ENCODE measurements around the gene RACK1. TPM values are rescaled to one million over a fixed set of nuclear protein-coding genes. Genes with fewer than 3 reads are reported as not detected.

The RACK1 gene
- total RNA-seq, 4 donors from 2014 or later = 1,300 to 1,812 (median 1,580) TPM

- Histone ChIP-seq H3K4me3 (no peak overlapping the region), H3K27ac (no peak overlapping the region), H3K4me1 (peaks cover 0 to 54% (median 7%) of the 10 kb centered on the region in 3 donors), H3K36me3 (no peaks in the 10 kb centered on the region), H3K27me3 (no peaks in the 10 kb centered on the region), H3K9me3 (no peaks in the 10 kb centered on the region)
- ATAC-seq = no peak
- WGBS, 2 donors (ENCODE audit: low coverage in 1 of 2) = 73 to 84% methylated on average over 3 to 5 of the region's 10 CpGs
- no peak for TF ChIP-seq CTCF (IDR thresholded peaks at IDR 0.05)
- TF ChIP-seq POLR2A (IDR thresholded peaks at IDR 0.05) = no peak
- no peak for TF ChIP-seq POLR2AphosphoS5 (IDR thresholded peaks at IDR 0.05)
- no peak for TF ChIP-seq EP300 (IDR thresholded peaks at IDR 0.05)
Observed at GRCh38 chr5:181220178-181220515, 23.6 kb downstream of the RACK1 start.

GRCh38 chr5:181219262-181220177 lies 24.2 kb downstream of the RACK1 start:
- 55 to 62% methylated on average over 23 to 34 of the region's 49 CpGs for WGBS, 2 donors (ENCODE audit: low coverage in 1 of 2)
- no peaks in the 10 kb centered on the region for H3K36me3 ChIP-seq

GRCh38 chr5:181218795-181219124 lies 24.9 kb downstream of the RACK1 start:
- no peak for TF ChIP-seq EP300 (IDR thresholded peaks at IDR 0.05)
- no peak for TF ChIP-seq POLR2AphosphoS5 (IDR thresholded peaks at IDR 0.05)
- no peak for TF ChIP-seq POLR2A (IDR thresholded peaks at IDR 0.05)
- no peak for TF ChIP-seq CTCF (IDR thresholded peaks at IDR 0.05)
- ATAC-seq = no peak
- no peaks in the 10 kb centered on the region for H3K27me3 ChIP-seq
- H3K27ac ChIP-seq = peak overlapping the region in 3 of 4 donors; percentile 76 to 80 (median 80)
- WGBS, 2 donors (ENCODE audit: low coverage in 1 of 2) = 24 to 36% methylated on average over 10 of the region's 10 CpGs
- H3K36me3 ChIP-seq = no peaks in the 10 kb centered on the region
- H3K4me3 ChIP-seq = peak overlapping the region; percentile 13 to 54
- H3K9me3 ChIP-seq = no peaks in the 10 kb centered on the region
- peaks cover 0 to 40% (median 3%) of the 10 kb centered on the region in 3 donors for H3K4me1 ChIP-seq

More at GRCh38 chr5:181219262-181220177, 24.2 kb downstream of the RACK1 start:
- Histone ChIP-seq H3K9me3 (no peaks in the 10 kb centered on the region), H3K27me3 (no peaks in the 10 kb centered on the region), H3K27ac (no peak overlapping the region), H3K4me3 (no peak overlapping the region), H3K4me1 (peaks cover 0 to 47% (median 5%) of the 10 kb centered on the region in 3 donors)
- no peak for ATAC-seq
- TF ChIP-seq POLR2AphosphoS5 (IDR thresholded peaks at IDR 0.05) (no peak), EP300 (IDR thresholded peaks at IDR 0.05) (no peak), CTCF (IDR thresholded peaks at IDR 0.05) (no peak), POLR2A (IDR thresholded peaks at IDR 0.05) (no peak)

- 0 to 10% methylated on average over 5 to 10 of the region's 13 CpGs for WGBS, 2 donors (ENCODE audit: low coverage in 1 of 2)
- TF ChIP-seq POLR2AphosphoS5 (IDR thresholded peaks at IDR 0.05) (no peak), CTCF (IDR thresholded peaks at IDR 0.05) (no peak), POLR2A (IDR thresholded peaks at IDR 0.05) (no peak), EP300 (IDR thresholded peaks at IDR 0.05) (no peak)
- Histone ChIP-seq H3K27me3 (no peaks in the 10 kb centered on the region), H3K27ac (peak overlapping the region in 3 of 4 donors; percentile 76 to 80 (median 80)), H3K9me3 (no peaks in the 10 kb centered on the region), H3K36me3 (no peaks in the 10 kb centered on the region), H3K4me3 (peak overlapping the region; percentile 9 to 54), H3K4me1 (peaks cover 0 to 39% (median 3%) of the 10 kb centered on the region in 3 donors)
- no peak for ATAC-seq
Observed at GRCh38 chr5:181217803-181218062, 26.0 kb downstream of the RACK1 start.
